Upper lobe of left lung (tissue), 6 donors: ENCODE data around the gene RLIM. TPM values are rescaled to one million over a fixed set of nuclear protein-coding genes. Genes with fewer than 3 reads are reported as not detected.
"Not testable (repeated sequence)": the region's sequence is repeated elsewhere in the genome, so short reads cannot be mapped to it uniquely, and the experiment has no call there.

ENCODE experiments used
- ATAC-seq, 2 donors: fragments of 200-7000 bp; cut with Tn5 transposase; one replicate each; pipeline ENCODE4 v1.9.1; 2022; ENCODE audit warnings: mild to moderate bottlenecking in 2 of 2, moderate library complexity in 2 of 2; ENCODE audit not compliant: low FRiP score in 2 of 2
- DNase-seq, 2 donors: peaks; one replicate each; pipeline ENCODE4 v3.0.0-alpha.2; 2019 to 2020
- H3K27ac ChIP-seq, 4 donors: fragments of 200-600 bp; sonication (generic); one replicate each; pipeline ENCODE4 v1.5.1; 2016 to 2019
- H3K27me3 ChIP-seq, 4 donors: fragments of 200-600 bp; sonication (generic); one replicate each; pipeline ENCODE4 v1.5.1; 2017 to 2019
- H3K36me3 ChIP-seq, 4 donors: fragments of 200-600 bp; sonication (generic); one replicate each; pipeline ENCODE4 v1.5.1; 2016 to 2019
- H3K4me1 ChIP-seq, 4 donors: fragments of 200-600 bp; sonication (generic); one replicate each; pipeline ENCODE4 v1.5.1; 2018 to 2019
- H3K4me3 ChIP-seq, 4 donors: fragments of 200-600 bp; sonication (generic); one replicate each; pipeline ENCODE4 v1.5.1; 2017 to 2019; ENCODE audit warnings: mild to moderate bottlenecking in 2 of 4, moderate library complexity in 1 of 4
- H3K9me3 ChIP-seq, 4 donors: fragments of 200-600 bp; sonication (generic); one replicate each; pipeline ENCODE4 v1.5.1; 2018 to 2019
- CTCF ChIP-seq, 6 experiments: fragments of 450-650 bp in 4 of 6; fragments of 200-600 bp in 2 of 6; sonication (generic) in 2 of 6; IDR thresholded peaks; one replicate each; pipeline ENCODE4 v1.5.1; 2016 to 2019; ENCODE audit warnings: antibody characterized with exemption in 6 of 6
- EP300 ChIP-seq, 4 donors: sonication (generic); formaldehyde crosslinking; IDR thresholded peaks; one replicate each; pipeline ENCODE4 v1.5.1; 2017; ENCODE audit warnings: antibody characterized with exemption in 4 of 4, control low read depth in 2 of 4
- POLR2A ChIP-seq, 4 donors: fragments of 450-650 bp; IDR thresholded peaks; one replicate each; pipeline ENCODE4 v1.5.1; 2016 to 2017; ENCODE audit warnings: antibody characterized with exemption in 4 of 4, mild to moderate bottlenecking in 2 of 4
- POLR2AphosphoS5 ChIP-seq, 2 donors: sonication (generic); formaldehyde crosslinking; IDR thresholded peaks; one replicate each; pipeline ENCODE4 v1.5.1; 2017; ENCODE audit warnings: antibody characterized with exemption in 2 of 2
- WGBS, 2 donors: methylation state at CpG; one replicate each; pipeline ENCODE4 v1.1.5; 2017 to 2018; 5-methylcytosine and 5-hydroxymethylcytosine counted together
- total RNA-seq, 6 donors: library from RNA; depleted of rRNA in 4 of 6; stranded (reverse); fragments of >200 nt in 4 of 6; gene quantifications; one replicate each; pipeline versions ENCODE4 v1.1.0 to v1.2.1, GENCODE V29; 2016 to 2021
- donor health status: DM: no; HTN: no; CAD: no; lungs with moderate emphysema.
- donor health status: DM: no; HTN: yes; CAD: no; lungs with severe emphysema.

RLIM gene
- 10 to 100 TPM; 17.8 to 41.5 (median 29.7) TPM for total RNA-seq

- H3K4me1 ChIP-seq = peaks cover 0 to 4% (median 1%) of the 10 kb centered on the region in 4 donors
- DNase-seq (peak; percentile 93 to 94), ATAC-seq (peak; percentile 98 to 99)
- no peaks in the 10 kb centered on the region for H3K27me3 ChIP-seq
- H3K27ac ChIP-seq = peak within 1 kb of the TSS; percentile 93 to 99 (median 99)
- no peaks in the 10 kb centered on the region for H3K9me3 ChIP-seq
- 3 to 55% methylated on average over 6 to 65 of the region's 66 CpGs for WGBS, 2 donors
- H3K36me3 ChIP-seq = no peaks in the 10 kb centered on the region
- TF ChIP-seq CTCF (IDR thresholded peaks at IDR 0.05) (no peak), POLR2A (IDR thresholded peaks at IDR 0.05) (peak in 3 of 4 donors; percentile 46 to 87 (median 83)), EP300 (IDR thresholded peaks at IDR 0.05) (peak in 3 of 4 donors; percentile 61 to 86 (median 80)), POLR2AphosphoS5 (IDR thresholded peaks at IDR 0.05) (peak; percentile 92 to 96)
- H3K4me3 ChIP-seq = peak within 1 kb of the TSS; percentile 56 to 70 (median 64)
Measured at GRCh38 chrX:74614093-74614909, at the start of gene RLIM. Gene RLIM, minus strand, starts transcription at chrX:74614624. Its CDS starts 18,647 bp downstream, at chrX:74595977.

GRCh38 chrX:74656079-74656745 lies 41.8 kb upstream of the RLIM start:
- no peak for ATAC-seq
- Histone ChIP-seq H3K27me3 (no peaks in the 10 kb centered on the region), H3K4me3 (no peak overlapping the region), H3K36me3 (no peaks in the 10 kb centered on the region), H3K9me3 (no peaks in the 10 kb centered on the region), H3K4me1 (no peaks in the 10 kb centered on the region), H3K27ac (no peak overlapping the region)
- TF ChIP-seq EP300 (IDR thresholded peaks at IDR 0.05) = no peak
- TF ChIP-seq POLR2AphosphoS5 (IDR thresholded peaks at IDR 0.05) = no peak
- no peak for TF ChIP-seq POLR2A (IDR thresholded peaks at IDR 0.05)
- no peak for TF ChIP-seq CTCF (IDR thresholded peaks at IDR 0.05)
- WGBS, 2 donors = 40 to 65% methylated on average over 1 to 6 of the region's 6 CpGs
- DNase-seq = no peak

GRCh38 chrX:74654953-74655352 lies 40.5 kb upstream of the RLIM start:
- H3K4me1 ChIP-seq, H3K27ac ChIP-seq, H3K9me3 ChIP-seq, DNase-seq, ATAC-seq, H3K27me3 ChIP-seq, H3K36me3 ChIP-seq, H3K4me3 ChIP-seq: not testable (repeated sequence)
- 87 to 100% methylated on average over 4 of the region's 4 CpGs for WGBS, 2 donors

- Histone ChIP-seq H3K4me1 (no peaks in the 10 kb centered on the region), H3K27me3 (no peaks in the 10 kb centered on the region), H3K9me3 (no peaks in the 10 kb centered on the region), H3K27ac (no peak overlapping the region), H3K36me3 (no peaks in the 10 kb centered on the region), H3K4me3 (no peak overlapping the region)
- WGBS, 2 donors = 78 to 80% methylated on average over 1 to 8 of the region's 9 CpGs
- ATAC-seq (no peak), DNase-seq (no peak)
- TF ChIP-seq POLR2AphosphoS5 (IDR thresholded peaks at IDR 0.05) (no peak), POLR2A (IDR thresholded peaks at IDR 0.05) (no peak), EP300 (IDR thresholded peaks at IDR 0.05) (no peak), CTCF (IDR thresholded peaks at IDR 0.05) (no peak)
Measured at GRCh38 chrX:74636749-74637314, 22.4 kb upstream of the RLIM start.
